Measurements from ENCODE around the gene RECK.

RECK gene

DNA sequence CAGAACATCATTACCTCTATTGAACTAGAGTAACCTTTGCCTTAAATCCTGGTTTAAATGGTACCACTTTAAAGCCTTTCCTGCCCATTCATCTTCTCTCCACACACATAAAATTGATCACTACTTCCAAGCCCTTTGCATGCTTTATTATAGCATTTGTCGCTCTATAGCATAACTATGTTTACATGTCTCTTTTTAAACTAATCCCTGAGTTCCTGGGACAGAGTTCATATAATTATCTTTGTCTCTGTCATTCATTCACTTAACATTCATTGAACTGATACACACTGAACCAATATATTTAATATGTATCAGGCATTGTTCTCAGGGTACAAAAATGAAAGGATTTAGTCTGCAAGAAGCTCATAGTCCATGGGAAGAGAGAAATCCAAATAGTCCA is 37.3 kb downstream of the RECK start:
- DNase-seq (ENCODE audit: low spot score), result no peak
- H3K27me3 ChIP-seq (ENCODE audit: insufficient read depth, poor library complexity, severe bottlenecking), result no peaks in the 10 kb centered on the region
- H3K27ac ChIP-seq (ENCODE audit: poor library complexity, severe bottlenecking), result peak overlapping the region; percentile 12
- ATAC-seq (ENCODE audit: low read depth), result no peak
- no peaks in the 10 kb centered on the region for H3K36me3 ChIP-seq (ENCODE audit: low read depth)
- no peaks in the 10 kb centered on the region for H3K9me3 ChIP-seq (ENCODE audit: severe bottlenecking)
- peaks cover 14% of the 10 kb centered on the region for H3K4me1 ChIP-seq (ENCODE audit: insufficient read depth, poor library complexity, severe bottlenecking)
- TF ChIP-seq, protein P1, sequence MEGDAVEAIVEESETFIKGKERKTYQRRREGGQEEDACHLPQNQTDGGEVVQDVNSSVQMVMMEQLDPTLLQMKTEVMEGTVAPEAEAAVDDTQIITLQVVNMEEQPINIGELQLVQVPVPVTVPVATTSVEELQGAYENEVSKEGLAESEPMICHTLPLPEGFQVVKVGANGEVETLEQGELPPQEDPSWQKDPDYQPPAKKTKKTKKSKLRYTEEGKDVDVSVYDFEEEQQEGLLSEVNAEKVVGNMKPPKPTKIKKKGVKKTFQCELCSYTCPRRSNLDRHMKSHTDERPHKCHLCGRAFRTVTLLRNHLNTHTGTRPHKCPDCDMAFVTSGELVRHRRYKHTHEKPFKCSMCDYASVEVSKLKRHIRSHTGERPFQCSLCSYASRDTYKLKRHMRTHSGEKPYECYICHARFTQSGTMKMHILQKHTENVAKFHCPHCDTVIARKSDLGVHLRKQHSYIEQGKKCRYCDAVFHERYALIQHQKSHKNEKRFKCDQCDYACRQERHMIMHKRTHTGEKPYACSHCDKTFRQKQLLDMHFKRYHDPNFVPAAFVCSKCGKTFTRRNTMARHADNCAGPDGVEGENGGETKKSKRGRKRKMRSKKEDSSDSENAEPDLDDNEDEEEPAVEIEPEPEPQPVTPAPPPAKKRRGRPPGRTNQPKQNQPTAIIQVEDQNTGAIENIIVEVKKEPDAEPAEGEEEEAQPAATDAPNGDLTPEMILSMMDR (IDR thresholded peaks at IDR 0.05; ENCODE audit: poor library complexity, severe bottlenecking), result no peak
- H3K4me3 ChIP-seq (ENCODE audit: severe bottlenecking), result no peak overlapping the region

DNA sequence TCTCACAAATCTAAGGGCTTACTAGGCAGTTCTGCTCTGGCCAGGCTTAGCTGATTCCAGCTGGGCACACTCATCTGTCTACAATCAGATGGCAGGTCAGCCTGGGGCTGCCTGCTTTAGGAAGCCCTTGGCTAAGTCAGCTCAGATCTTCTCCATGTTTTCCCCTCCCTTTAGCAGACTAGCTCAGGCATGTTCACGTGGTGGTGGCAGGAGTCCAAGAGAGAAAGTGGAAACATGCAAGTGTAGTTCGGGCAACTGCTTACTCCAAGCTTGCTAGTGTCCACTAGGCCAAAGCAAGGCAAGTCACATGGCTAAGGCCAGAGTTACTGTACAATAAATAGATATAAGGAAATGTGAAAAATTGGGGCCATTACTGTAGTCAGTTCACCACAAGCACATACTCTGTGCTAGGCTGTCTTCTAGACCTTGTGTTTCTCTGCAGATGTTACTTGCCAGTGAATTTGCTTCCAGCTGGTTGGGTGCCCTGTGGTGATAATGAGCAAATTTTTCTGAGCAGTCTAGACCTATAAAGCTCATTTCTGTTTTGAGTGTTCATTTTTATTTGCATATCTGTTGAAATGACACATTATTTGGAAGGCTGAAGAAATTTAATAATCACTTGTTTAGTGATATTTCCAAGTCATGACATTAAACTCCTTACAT is 38.3 kb downstream of the RECK start:
- Histone ChIP-seq H3K27me3 (ENCODE audit: insufficient read depth, poor library complexity, severe bottlenecking) (no peaks in the 10 kb centered on the region), H3K27ac (ENCODE audit: poor library complexity, severe bottlenecking) (peak overlapping the region; percentile 12), H3K4me1 (ENCODE audit: insufficient read depth, poor library complexity, severe bottlenecking) (peaks cover 14% of the 10 kb centered on the region), H3K9me3 (ENCODE audit: severe bottlenecking) (no peaks in the 10 kb centered on the region), H3K4me3 (ENCODE audit: severe bottlenecking) (no peak overlapping the region), H3K36me3 (ENCODE audit: low read depth) (no peaks in the 10 kb centered on the region)
- ATAC-seq (ENCODE audit: low read depth), result peak; percentile 99
- TF ChIP-seq, protein P1 (IDR thresholded peaks at IDR 0.05; ENCODE audit: poor library complexity, severe bottlenecking), result no peak
- DNase-seq (ENCODE audit: low spot score), result peak; percentile 64

DNA sequence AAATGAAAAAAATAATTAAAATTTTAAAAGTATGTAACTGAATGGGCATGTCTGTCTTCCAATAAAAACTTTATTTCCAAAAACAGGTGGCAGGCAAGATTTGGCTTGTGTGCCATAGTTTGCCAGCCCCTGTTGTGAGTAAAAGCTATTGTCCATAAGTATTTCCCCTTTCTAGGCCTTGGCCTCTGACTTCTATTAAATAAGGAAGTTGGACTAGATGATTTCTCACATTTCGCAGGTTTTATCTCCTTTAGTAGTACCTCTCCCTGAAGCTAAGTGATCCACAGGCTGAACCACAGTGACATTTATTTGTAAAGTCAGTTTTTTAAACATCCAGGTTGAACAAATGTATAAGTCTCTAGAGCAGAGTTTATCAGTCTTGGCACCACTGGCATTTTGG is 41.3 kb downstream of the RECK start:
- DNase-seq (ENCODE audit: low spot score) (no peak), ATAC-seq (ENCODE audit: low read depth) (no peak)
- TF ChIP-seq, protein P1 (IDR thresholded peaks at IDR 0.05; ENCODE audit: poor library complexity, severe bottlenecking), result no peak
- Histone ChIP-seq H3K4me3 (ENCODE audit: severe bottlenecking) (no peak overlapping the region), H3K4me1 (ENCODE audit: insufficient read depth, poor library complexity, severe bottlenecking) (peaks cover 14% of the 10 kb centered on the region), H3K9me3 (ENCODE audit: severe bottlenecking) (no peaks in the 10 kb centered on the region), H3K36me3 (ENCODE audit: low read depth) (no peaks in the 10 kb centered on the region), H3K27me3 (ENCODE audit: insufficient read depth, poor library complexity, severe bottlenecking) (no peaks in the 10 kb centered on the region), H3K27ac (ENCODE audit: poor library complexity, severe bottlenecking) (no peak overlapping the region)

DNA sequence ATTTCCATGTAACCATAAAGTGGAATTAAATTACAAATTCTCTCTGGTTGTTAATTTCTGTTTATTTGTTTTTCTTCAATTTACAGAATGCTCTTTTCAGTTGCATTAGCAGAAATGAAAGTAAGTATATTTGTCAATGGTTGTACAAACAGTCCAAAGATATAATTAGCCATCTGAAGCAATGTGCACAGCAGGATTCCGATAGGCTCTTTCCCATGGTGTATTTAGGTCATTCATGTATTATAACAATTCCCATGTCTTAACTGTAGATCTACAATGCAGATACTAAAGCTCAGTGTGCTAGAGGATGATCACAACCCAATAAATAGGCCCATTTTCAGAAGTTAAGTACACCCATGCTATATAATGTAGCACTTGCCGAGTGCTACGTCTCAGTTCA is 43.8 kb downstream of the RECK start:
- Histone ChIP-seq H3K27ac (ENCODE audit: poor library complexity, severe bottlenecking) (no peak overlapping the region), H3K9me3 (ENCODE audit: severe bottlenecking) (no peaks in the 10 kb centered on the region), H3K36me3 (ENCODE audit: low read depth) (no peaks in the 10 kb centered on the region), H3K27me3 (ENCODE audit: insufficient read depth, poor library complexity, severe bottlenecking) (no peaks in the 10 kb centered on the region), H3K4me3 (ENCODE audit: severe bottlenecking) (no peak overlapping the region), H3K4me1 (ENCODE audit: insufficient read depth, poor library complexity, severe bottlenecking) (no peaks in the 10 kb centered on the region)
- TF ChIP-seq, protein P1 (IDR thresholded peaks at IDR 0.05; ENCODE audit: poor library complexity, severe bottlenecking), result no peak
- no peak for ATAC-seq (ENCODE audit: low read depth)
- DNase-seq (ENCODE audit: low spot score), result no peak

DNA sequence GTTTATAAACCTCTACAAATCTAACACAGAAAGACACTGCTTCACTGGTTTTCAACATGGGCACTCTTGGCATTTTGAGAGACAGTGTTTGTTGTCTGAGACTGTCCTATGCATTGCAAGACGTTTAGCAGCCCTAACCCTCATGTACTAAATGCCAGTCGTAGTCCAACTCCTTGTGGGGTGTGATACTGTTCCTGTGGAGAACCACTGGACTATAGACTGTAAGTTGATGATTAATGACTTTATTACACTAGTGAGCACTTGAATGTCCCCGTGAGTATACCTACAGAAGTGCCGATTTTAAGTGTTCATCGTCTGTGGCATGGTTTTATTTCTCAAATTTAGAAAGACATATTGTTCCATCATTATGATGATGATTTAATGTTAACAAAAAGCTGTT is 46.2 kb downstream of the RECK start:
- Histone ChIP-seq H3K27me3 (ENCODE audit: insufficient read depth, poor library complexity, severe bottlenecking) (no peaks in the 10 kb centered on the region), H3K36me3 (ENCODE audit: low read depth) (no peaks in the 10 kb centered on the region), H3K4me1 (ENCODE audit: insufficient read depth, poor library complexity, severe bottlenecking) (no peaks in the 10 kb centered on the region), H3K9me3 (ENCODE audit: severe bottlenecking) (no peaks in the 10 kb centered on the region), H3K27ac (ENCODE audit: poor library complexity, severe bottlenecking) (no peak overlapping the region), H3K4me3 (ENCODE audit: severe bottlenecking) (no peak overlapping the region)
- DNase-seq (ENCODE audit: low spot score) (no peak), ATAC-seq (ENCODE audit: low read depth) (no peak)
- TF ChIP-seq, protein P1 (IDR thresholded peaks at IDR 0.05; ENCODE audit: poor library complexity, severe bottlenecking), result no peak
